GM21381 (cell line): Measurements from ENCODE around the gene COX4I1.
A peak's percentile ranks its signal among the peaks of the same experiment; 100 is the strongest.
"Not testable (repeated sequence)": the region's sequence is repeated elsewhere in the genome, so short reads cannot be mapped to it uniquely, and the experiment has no call there.

Source experiments
- ATAC-seq: cut with Tn5 transposase; IDR thresholded peaks from one replicate; pipeline ENCODE4 v1.9.1; 2021; ENCODE audit warnings: mild to moderate bottlenecking, moderate library complexity; ENCODE audit not compliant: unreplicated experiment

The COX4I1 gene

DNA sequence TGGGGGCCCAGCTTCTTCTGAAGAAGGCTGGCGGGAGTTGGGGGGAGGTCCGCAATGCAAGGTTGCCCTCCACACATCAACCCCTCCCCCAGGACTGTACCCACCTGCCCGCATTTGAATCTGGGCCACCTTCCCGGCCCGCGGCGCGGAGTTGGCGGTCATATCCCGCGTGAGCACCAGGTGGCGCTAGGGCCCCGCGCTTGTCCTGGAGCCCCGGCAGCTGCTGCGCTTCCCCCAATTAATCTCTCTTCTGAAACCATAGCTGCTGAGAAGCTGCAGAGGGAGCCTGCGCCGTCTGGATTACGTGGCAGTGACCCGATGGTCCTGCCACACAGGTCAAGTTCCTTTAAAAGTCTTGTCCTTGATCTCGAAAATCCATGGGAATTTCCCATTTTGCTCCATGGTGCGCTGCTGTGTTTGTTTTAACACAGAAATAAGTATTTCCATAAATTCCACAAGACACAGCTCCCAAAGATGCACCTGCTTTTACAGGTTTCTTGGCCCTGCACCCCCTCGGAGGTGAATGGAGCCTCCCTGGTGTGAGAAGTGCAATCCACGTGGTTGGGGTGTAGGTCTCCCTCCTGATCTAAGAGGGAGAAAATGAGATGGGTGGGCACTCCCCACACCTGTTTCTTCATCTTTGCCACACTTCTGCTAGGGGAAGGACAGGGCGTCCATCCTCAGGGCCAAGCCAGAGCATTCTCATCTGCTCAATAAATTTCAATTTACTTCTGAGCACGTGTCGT, 22.1 kb downstream of the COX4I1 start:
- peak; percentile 64 for ATAC-seq

GRCh38 chr16:85822145-85822544, 22.6 kb downstream of the COX4I1 start:
- no peak for ATAC-seq

DNA sequence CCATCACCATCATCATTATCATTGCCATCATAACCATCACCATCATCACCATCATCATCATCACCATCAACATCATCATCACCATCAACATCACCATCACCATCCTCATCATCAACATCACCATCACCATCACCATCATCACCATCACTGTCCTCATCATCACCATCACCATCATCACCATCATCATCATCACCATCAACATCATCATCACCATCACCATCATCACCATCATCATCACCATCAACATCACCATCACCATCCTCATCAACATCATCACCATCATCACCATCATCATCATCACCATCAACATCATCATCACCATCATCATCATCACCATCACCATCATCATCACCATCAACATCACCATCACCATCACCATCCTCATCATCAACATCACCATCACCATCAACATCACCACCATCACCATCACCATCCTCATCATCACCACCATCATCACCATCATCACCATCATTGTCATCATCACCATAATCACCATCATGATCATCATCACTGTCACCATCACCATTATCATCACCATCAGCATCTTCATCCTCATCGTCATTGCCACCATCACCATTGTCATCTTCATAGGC, 23.9 kb downstream of the COX4I1 start:
- no peak for ATAC-seq

GRCh38 chr16:85824161-85825135, 25.0 kb downstream of the COX4I1 start:
- ATAC-seq = no peak

- no peak for ATAC-seq
These were observed 25.8 kb downstream of the COX4I1 start for GRCh38 chr16:85825326-85825725.

GRCh38 chr16:85826686-85827247, 27.3 kb downstream of the COX4I1 start:
- no peak for ATAC-seq

- ATAC-seq = no peak
These were observed 28.7 kb downstream of the COX4I1 start for GRCh38 chr16:85828166-85828565.

DNA sequence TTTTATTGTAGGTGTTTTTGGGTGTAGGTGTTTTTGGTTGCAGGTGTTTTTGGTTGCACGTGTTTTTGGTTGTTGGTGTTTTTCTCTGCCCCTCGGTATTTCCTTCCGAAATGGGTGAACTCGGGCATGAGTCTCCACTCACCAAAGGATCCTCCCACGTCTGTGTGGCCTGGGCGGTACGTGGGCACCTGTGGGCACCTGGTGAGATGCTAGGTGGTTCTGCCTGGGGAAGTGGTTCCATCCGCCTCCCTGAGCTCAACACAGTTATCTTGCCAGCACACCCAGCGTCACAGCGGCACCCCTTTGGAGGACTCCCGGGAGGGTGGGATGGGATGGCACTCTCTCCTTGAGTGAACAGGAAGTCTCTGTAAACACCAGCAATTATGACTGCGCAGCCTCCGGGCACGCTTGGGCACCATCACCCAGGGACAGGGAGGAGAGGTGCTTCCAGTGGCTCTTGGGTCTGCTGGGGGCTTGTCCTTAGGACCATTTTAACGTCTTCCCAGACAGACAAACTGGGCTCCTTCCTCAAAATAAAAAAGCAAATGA, 29.8 kb downstream of the COX4I1 start:
- no peak for ATAC-seq

- ATAC-seq = no peak
These were observed 30.4 kb downstream of the COX4I1 start for GRCh38 chr16:85829751-85830445.

DNA sequence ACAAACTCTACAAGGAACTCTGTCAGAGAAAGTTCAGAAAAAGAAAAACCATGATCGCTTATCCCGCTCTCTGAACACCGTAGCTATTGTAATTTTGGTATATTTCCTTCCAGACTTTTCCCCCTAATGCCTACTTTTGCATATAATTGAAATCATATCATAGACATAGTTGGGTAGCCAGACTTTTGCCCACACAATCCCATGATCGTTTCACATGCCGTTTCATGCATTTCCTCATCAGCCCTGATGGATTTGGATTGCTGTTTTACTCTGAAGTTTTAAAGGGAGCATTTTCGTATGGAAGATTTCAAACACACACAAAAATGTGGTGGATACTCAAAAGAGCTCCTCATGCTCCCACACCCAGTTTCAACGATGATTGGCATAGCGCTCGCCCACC, 31.3 kb downstream of the COX4I1 start:
- no peak for ATAC-seq

DNA sequence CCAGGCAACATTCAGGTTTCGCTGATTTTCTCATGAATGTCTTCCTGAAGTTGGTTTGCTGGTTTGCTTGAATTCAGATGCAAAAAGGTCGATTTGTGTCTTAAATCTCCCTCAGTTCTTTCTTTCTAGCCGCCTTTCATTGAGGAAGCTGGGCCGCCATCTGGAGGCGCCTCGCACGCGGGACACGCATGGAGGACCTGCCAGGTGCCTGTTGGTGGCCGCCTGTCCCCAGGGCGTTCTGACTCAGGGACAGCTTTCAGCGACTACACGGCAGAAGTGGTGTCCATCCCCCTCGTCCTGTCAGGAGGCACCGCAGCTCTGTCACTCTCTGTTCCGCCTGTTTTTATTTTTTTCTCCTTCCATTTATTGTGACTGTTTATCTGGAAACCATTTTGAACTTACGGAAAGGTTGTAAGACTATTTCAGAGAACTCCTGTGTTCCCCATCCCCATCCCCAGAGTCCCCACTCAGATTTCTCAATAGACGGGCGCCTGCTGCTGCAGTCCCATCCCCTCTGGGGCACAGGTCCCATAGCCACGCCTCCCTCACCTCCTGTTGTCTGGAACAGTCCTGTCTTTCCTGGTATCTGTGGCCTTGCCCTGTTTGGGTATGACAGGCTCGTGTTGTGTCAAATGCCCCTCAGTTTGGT, 33.2 kb downstream of the COX4I1 start:
- no peak for ATAC-seq

- no peak for ATAC-seq
These were observed 33.9 kb downstream of the COX4I1 start for GRCh38 chr16:85833219-85833920.

- ATAC-seq = no peak
These were observed 35.2 kb downstream of the COX4I1 start for GRCh38 chr16:85834741-85835140.

DNA sequence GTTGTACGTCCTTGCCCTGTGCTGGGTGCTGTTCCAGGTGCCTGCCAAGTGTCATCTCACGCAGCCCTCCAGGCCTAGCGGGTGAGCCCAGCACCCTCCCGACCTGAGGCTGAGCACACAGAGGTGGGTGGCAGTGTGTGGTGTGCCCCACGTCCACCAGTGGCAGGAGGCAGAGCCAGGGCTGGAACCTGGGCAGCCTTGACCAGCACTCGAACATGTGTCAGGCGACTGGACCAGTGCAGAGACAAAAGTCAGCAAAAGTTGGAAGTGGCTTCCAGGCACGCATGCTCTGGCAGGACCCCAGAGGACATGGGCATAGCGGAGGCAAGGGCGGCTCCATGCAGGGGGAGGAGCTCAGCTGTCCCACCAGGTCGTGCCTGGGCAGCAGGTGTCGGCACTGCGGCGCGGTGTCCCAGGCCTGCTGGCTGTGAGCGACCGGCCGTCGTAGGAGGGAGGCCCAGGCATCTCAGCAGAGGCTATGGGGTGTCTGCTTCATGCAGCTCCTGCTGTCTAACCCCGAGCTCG, 35.8 kb downstream of the COX4I1 start:
- no peak for ATAC-seq

GRCh38 chr16:85835956-85836705, 36.6 kb downstream of the COX4I1 start:
- ATAC-seq = no peak

DNA sequence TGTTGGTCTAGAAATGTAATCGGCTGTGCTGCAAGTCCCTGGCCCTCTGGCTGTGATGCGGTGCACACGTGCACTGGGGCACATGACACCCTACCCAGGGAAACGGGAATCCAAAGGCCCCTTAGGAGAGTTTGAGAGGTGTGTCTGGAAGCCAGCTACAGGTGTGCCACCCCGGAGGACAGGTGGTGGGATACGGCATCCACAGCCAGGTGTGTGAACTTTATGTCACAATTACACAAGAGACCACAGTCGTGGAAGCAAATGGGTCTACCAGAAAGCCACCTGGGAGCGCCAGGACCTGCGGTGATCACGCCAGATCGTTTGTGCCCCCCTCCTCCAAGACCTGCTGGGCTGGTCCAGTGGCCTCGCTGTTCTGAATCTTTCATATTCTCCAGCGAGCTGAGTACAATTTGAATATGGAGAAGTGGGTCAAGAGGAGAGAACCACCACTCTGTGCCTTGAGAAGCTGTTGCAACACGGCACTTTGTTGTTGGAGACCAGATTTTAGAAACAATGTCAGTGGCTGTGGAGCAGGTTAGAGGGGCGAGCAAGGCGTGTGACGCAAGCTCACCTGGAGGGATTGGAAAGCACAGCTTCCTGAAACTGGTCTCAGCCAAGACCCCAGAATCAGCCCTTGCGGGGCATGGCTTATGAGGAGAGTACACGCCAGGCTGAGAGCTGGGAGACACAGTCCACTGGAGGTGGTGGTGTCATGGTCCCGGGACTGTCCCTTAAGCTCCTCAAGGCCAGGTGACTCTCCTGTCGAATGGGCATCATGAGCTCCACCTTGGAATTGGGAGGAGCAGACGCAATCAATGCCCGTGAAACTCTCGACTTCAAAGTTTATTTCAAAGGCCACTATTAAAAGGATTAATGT, 37.4 kb downstream of the COX4I1 start:
- ATAC-seq = no peak

- not testable (repeated sequence) for ATAC-seq
These were observed 38.2 kb downstream of the COX4I1 start for GRCh38 chr16:85837654-85838053.
